NOMO-1 treated with DMSO at 0.1 percent for 48 hours (cell line): Measurements from ENCODE around the gene CEMP1.
"Not testable (repeated sequence)": the region's sequence is repeated elsewhere in the genome, so short reads cannot be mapped to it uniquely, and the experiment has no call there.

ENCODE experiments used
- DNase-seq: peaks from one replicate; lab custom pipeline; 2025; ENCODE audit not compliant: unreplicated experiment; lab: John Stamatoyannopoulos, UW

CEMP1 gene, protein sequence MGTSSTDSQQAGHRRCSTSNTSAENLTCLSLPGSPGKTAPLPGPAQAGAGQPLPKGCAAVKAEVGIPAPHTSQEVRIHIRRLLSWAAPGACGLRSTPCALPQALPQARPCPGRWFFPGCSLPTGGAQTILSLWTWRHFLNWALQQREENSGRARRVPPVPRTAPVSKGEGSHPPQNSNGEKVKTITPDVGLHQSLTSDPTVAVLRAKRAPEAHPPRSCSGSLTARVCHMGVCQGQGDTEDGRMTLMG

DNA sequence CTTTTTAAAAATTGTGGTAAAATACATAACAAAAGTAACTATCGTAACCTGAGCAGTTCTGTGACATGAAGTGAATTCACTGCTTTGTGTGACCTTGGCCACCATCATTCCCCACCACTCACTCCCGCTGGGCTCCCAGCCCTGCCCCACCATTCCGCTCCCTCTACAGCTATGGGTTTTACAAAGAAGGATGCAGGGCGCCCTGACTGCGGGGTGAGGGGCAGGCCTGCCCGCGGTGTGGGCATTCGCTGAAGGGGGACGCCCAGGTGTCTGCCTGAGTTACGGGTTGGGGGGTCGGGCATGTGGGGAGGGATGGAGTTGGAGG is at the start of gene CEMP1:
TSS of gene CEMP1 (minus strand) at position 38 of the 325 bp plus-strand sequence. CDS start 335 bp downstream, outside the sequence.
- no peak for DNase-seq

DNA sequence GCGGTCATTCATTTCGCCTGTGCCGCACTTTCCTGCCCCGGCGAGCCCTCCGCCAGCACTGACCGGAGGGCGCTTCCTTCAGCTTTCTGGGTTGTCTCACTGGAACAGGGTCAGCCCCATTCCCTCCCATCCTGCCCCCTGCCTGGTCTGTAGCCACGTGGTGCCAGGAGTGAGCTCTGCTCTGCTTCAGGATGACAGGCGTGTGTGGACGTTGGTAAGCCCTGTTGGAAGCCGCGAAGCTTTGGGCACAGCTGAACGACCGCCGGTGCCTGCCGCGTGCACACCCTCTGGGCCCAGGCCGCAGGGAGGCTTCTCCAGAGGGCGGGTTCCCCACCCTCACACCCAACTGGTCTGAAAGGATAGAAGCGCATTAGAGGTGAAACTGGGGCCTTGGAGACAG is 49.6 kb upstream of the CEMP1 start:
- not testable (repeated sequence) for DNase-seq

DNA sequence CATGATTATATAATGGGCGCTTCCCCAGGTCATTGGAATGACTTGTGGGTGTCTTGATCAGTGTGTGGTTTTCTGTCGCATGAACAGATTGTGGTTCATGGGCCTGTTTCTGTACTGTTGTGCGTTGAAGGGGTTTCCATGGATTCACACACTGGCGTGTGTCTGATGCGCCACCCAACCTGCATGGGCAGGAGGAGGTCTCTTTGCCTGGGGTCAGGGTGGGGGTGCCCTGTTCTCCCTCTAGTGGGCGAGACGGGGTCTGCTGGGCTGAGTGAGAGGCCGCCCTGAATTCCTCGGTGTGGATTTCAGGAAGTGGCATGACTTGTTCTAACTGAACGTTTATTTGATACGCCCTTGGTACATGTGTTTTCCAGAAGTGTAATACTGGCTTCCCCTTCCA is 48.9 kb upstream of the CEMP1 start:
- peak; percentile 0 for DNase-seq

DNA sequence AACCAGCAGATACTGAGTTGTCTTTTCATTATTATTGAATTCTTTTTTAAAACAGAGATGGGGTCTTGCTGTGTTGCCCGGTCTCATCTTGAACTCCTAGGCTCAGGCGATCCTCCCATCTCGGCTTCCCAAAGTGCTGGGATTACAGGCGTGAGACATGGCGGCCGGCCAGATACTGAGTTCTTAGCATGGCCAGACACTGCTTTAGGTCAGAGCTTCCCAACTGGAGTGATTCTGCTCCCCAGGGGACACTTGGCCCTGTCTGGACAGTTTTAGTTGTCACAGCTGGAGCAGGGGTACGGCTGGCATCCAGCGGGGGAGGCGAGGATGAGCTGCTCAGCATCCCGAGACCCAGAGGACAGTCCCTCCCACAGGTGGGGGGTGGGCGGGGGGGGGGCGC is 47.7 kb upstream of the CEMP1 start:
- DNase-seq: not testable (repeated sequence)

DNA sequence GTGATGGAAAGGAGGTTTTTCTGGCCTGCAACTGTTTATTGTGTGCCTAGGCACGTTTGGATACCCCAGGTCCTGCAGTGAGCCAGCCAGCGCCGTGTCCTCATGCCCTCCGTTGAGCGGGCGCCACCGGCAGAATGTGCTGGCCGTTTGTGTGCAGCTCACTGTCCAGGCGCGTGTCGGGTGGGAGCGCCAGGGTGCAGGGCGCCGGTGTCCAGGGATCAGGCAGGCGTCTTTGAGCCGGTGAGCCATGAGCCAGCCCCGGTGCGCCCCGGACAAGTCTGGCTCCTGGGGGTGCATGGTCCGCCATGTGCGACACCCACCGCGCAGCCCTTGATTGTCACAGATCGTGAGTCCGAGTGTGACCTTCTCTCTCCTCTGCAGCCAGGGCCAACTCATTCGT is 45.8 kb upstream of the CEMP1 start:
- not testable (repeated sequence) for DNase-seq

DNA sequence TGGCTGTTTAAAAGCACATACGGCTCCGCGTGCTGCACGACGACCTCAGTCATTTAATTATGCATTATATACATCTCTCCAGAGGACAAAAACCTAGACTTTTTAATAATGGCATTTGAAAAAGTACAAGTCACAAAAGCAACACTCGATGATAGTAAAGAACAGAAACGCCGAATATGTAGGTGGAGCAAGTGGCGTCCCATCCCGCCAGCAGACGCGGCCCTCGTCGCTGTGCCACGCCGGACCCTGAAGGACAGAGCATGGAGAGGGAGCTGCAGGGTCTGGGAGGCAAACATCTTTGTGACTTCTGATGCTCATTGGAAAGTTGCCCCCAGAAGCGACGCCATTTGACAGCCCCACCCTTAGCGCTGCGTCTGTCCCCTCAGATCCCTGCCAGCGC is 44.6 kb upstream of the CEMP1 start:
- not testable (repeated sequence) for DNase-seq

DNA sequence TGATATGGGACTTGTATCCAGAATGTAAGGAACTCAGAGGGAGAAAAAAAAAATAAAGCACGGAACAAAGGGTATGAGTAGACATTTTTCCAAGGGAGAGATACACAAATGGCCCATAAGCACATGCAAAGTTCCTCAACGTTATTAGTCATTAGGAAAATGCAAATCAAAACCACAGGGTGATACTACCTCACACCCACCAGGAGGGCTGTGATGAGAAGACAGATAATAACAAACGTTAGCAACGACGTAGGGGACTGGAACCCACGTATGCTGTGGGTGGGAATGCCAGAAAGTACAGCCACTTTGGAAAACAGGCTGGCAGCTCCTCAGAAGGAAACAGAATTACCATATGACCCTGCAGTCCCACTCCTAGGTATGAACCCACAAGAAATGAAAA is 41.5 kb upstream of the CEMP1 start:
- DNase-seq: not testable (repeated sequence)

DNA sequence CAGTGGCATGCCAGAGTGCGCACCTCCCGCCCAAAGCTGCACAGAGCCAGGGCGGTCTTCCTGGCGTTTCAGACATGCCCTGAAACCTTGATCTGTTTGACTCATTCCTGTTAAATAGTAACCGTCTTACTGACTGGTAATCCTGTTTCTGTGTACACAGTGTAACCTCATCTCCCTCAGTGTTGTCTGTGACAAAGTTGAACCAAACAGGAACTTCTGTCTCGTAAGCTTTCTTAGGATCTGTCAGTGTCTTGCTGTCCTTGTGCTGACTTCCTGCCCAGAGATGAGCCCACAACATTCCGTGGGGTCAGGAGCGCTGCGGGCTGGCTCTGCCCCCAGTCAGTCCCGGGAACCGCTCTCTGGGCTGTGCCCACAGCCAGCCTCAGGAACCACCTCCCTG is 37.4 kb upstream of the CEMP1 start:
- not testable (repeated sequence) for DNase-seq

DNA sequence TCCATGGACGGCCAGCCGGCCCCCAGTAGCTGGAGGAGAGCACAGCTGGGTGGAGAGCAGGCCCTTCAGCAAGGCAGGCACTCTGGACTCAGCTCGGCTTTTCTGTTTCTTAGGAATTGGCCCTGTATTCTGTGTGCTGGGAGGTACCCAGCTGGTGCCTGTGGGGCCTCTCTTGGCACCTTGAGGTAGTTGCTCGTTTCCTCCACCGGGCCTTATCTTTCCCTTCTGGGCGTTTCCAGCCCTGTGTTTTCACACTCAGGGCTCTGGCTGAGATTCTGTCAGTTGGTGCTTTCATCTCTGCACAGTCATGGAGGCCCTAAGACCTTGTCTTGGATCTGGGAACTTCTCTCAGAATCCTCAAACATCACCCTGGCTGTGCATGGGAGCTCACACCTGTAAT is 36.3 kb upstream of the CEMP1 start:
- not testable (repeated sequence) for DNase-seq

DNA sequence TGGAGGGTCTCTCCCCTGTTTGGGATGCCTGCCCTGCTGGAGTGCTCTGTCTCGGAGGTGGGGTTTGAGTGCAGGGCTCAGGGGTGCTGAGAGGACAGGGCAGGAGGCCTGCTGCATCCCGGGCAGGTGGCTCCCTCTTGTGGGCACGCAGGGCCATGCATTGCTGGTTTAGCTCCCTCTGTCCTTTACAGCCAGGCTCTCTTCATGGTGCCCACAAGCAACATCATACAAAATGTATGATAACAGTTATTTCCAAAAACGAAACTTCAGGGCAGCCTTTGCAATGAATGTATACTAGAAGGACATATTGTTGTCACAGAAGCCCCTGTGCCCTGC is 29.6 kb upstream of the CEMP1 start:
- not testable (repeated sequence) for DNase-seq

DNA sequence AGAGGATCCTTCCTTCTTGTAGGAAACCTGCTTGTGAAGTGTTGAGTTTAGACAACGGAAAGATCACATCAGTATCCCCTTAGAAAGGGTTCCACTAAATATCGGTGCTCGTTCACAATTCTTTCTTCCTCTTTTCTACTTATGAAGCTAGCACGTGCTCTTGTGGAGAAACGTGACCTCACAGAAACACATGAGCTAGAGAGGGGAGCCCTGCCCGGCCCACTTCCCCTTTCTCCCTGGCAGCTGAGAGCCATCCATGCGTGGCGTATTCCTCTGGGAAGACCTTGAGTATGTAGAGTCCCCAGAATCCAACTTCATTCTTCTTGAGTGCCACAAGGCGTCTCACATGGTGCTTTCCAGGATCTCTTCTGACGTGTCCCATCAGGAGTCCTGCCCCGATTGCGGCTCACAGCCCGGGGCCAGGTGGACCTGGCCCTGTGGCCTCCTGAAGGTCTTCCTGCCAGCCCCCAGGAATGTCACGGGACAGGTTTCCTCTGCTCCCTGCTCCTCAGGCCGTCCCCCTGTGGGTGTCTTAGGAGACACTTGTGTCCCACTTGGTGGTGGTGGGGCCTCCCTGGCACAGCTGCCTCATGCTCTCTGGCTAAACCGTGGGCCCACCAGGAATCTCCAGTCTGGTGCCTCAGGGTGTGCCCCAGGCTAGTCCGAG is 29.1 kb upstream of the CEMP1 start:
- not testable (repeated sequence) for DNase-seq

DNA sequence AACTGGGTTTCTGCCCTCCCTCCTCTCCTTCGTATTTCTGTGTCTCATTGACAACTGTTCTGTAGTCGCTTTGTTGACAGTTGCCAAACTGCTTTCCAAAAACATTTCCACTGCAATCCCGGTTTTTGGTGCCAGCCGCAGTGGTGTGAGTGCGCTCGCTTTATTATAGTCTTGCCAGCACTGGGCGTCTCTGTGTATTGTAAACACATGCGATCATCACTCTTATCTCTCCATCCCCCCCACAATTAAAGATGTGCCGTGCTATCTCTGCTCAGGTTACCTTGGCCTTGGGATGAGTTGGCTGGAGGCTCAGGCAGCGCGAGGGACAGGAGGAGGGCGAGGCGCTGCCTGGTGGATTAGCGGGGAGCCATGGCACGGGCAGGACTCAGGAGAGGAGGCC is 25.9 kb upstream of the CEMP1 start:
- not testable (repeated sequence) for DNase-seq

DNA sequence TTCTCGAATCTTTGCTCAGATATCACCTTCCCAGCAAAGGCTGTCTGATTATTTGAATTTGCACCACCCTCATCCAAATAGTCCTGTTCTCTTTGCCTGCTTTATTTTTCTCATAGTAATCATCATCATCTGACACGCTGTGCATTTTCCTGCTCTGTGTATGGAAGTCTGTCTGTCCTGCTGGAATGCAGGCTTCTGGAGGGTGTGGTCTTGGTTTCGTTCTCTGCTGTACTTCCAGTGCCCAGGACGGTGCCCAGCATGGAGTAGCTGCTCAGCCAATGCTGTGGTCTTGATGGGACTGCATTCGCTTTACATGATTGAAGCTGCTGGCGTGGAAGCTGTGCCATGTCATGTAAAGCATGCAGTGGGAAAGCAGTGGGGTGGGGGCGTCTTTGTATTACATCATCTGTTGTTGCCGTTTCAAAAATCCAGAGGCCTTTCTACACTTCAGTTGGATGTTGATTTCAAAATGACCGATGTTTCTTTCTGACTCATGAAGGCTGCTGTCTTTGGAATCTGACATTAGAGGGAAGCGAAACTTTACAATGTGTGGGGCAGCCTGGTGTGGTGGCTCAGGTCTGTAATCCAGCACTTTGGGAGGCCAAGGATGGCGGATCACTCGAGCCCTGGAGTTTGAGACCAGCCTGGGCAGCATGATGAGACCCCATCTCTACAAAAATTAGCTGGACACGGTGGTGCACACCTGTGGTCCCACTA is 23.7 kb upstream of the CEMP1 start:
- DNase-seq: not testable (repeated sequence)

DNA sequence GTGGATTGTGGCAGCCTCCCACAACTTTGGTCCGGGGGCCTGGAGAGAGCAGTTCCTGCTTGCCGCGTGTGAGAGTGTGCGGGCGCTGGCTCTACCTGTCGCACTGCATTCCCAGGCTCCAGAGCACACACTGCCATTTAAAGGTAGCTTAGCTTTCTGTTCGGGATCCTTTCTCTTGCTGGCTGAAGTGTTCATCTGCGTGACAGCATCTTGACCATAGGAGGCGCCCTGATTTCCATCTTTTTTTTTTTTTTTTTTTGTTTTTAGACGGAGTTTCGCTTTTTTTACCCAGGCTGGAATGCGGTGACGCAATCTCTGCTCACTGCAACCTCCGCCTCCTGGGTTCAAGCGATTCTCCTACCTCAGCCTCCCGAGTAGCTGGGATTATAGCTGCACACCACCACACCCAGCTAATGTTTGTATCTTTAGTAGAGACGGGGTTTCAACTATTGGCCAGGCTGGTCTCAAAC is 20.2 kb upstream of the CEMP1 start:
- not testable (repeated sequence) for DNase-seq

DNA sequence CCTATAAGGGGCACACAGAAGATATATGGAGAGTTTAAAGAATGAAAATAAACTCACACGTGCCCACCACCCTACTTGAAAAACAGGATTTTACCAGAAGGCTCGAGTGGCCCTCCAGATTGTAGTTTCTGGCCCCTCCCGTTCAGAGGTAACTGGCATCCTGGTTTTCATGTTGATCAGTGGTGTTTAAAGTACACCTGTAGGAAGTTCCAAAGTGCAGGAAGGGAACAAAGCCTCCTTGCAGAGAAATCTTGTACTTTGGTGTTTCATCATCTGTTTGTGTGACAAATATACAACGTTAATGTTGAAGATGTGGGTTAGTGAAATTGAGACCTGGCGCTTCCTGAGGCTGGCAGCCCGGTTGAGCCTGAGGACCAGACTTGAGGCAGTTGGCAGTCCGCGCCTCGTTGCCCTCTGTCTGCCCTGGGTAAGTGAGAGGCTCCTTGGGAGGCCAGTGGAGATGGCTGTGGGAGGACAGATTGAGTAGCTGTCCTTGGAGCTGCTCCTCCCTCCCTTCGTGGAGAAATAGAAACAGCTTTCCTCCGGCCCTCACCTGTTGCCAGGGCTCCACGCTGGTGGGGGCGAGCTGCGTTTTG is 19.2 kb upstream of the CEMP1 start:
- DNase-seq: not testable (repeated sequence)

DNA sequence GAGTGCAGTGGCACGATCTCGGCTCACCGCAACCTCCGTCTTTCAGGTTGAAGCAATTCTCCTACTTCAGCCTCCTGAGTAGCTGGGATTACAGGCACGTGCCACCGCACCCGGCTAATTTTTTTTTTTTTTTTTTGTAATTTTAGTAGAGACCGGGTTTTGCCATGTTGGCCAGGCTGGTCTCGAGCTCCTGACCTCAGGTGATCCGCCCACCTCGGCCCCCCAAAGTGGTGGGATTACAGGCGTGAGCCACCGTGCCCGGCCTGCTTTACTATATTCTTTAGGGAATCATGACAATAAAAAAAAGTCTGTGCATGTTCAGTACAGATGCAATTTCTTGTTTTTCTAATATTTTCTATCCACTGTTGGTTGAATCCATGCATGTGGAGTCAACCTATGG is 12.6 kb upstream of the CEMP1 start:
- DNase-seq: not testable (repeated sequence)

DNA sequence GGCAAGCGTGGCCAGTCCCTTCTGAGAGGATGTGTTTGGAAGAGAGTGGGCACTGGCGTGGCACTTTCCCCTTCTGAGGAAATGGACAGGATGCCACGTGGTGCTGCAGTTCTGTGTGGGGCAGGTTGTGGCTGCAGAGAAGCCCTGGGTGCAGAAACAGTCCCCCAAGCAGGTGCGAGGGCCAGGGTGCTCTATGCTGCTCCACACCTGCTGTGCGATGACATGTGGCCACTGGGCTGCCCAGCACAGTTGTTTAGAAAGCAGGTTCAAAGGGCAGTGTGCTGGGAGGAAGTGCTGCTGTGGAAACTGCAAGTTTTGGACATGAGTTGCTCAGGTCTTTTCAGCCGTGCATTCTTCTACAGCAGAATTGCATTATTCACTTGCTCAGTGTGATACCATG is 10.2 kb upstream of the CEMP1 start:
- not testable (repeated sequence) for DNase-seq

DNA sequence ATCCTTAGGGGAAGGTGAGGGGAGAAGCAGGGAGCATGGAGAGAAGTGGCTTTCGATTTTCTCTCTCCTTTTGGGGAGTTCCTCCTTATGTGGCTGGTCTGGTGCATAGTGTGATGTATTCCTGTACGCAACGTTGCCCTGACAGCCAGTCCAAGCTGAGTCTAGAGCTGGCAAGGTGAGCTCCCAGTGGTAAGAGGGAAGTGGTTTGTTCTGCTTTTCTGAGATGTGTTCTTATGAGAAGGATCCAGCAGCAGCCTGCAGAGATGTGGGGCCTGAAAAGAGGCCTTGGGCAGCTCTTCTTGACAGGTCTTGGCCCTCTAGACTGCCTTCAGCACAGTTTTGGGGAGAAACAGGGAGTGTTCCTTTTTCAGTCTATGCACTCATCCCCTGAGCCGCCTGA is 9.7 kb upstream of the CEMP1 start:
- peak; percentile 71 for DNase-seq

DNA sequence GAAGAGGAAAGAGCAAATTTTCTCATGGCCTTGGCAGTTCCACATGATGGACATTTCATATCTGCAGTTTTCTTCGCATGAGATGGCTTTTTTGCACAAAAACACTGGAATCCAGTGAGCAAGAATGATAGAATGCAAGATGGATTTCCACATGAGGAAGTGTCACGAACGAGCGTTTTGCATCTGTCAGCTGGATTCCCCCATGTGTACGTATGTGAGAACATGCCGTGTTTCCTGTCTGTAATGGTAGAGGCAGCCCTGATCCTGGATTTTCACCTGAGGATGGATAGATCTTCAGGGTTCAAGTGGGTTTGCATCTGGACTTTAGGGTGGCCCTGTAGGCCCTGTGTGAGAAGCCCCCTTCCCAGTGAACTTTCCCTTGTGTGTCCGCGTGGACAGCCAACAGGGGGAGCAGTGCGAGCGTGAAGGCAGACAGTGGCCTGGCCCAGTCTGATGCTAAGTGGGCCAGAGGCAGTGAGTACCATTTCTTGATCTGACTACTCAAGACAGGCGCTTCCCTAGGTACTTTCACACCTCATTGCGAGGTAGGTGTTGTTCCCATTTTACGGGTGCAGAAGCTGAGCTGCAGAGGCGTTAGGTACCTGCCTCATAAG is 8.7 kb upstream of the CEMP1 start:
- DNase-seq: peak; percentile 2

DNA sequence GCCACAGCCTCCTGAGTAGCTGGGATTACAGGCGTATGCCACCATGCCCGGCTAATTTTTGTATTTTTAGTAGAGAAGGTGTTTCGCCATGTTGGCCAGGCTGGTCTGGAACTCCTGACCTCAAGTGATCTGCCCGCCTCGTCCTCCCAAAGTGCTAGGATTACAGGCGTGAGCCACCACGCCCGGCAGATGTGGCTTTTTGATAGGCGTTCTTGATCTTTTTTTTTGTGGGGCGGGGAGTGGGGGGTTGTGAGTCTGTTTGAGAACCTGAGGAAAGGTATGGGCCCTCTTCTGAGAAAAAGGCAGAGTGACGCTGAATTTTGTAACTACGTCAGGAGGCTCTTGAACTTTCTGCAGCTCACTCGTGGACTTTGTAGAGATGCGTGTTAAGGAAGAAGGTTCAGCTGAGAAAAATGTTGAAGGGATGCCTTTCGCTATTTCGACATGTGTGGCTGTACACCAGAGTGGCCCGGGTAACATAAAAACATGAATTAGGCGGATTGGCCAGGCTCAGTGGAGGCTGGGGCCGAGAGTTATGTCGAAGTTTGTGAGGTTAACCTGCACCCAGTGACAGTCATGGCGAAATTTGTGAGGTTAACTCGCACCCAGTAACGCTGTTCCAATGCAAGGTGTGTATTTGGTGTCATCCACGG is 8.1 kb upstream of the CEMP1 start:
- DNase-seq: not testable (repeated sequence)
